Esophagus squamous epithelium (tissue), 5 donors: ENCODE results near the gene TBX4. TPM values are rescaled to one million over a fixed set of nuclear protein-coding genes. Genes with fewer than 3 reads are reported as not detected.

Source experiments
- DNase-seq: peaks from one replicate; lab custom pipeline; 2025; lab: John Stamatoyannopoulos, UW
- H3K27ac ChIP-seq, 4 donors: fragments of 200-600 bp; sonication (generic); one replicate each; pipeline ENCODE4 v1.5.1; 2016 to 2019; ENCODE audit warnings: mild to moderate bottlenecking in 1 of 4
- H3K27me3 ChIP-seq, 4 donors: fragments of 200-600 bp; sonication (generic); 1 replicate in 3 of 4; 2 replicates in 1 of 4; pipeline versions ENCODE4 v1.5.1 to v1.6.0; 2017 to 2021; ENCODE audit warnings: antibody characterized with exemption in 1 of 4
- H3K36me3 ChIP-seq, 3 donors: fragments of 200-600 bp; sonication (generic); one replicate each; pipeline ENCODE4 v1.5.1; 2016 to 2019
- H3K4me1 ChIP-seq, 3 donors: fragments of 200-600 bp; sonication (generic); one replicate each; pipeline ENCODE4 v1.5.1; 2017 to 2019
- H3K4me3 ChIP-seq, 4 donors: fragments of 200-600 bp; sonication (generic); 1 replicate in 3 of 4; 2 replicates in 1 of 4; pipeline ENCODE4 v1.5.1; 2016 to 2019; ENCODE audit warnings: mild to moderate bottlenecking in 2 of 4, moderate library complexity in 1 of 4
- H3K9me3 ChIP-seq, 3 donors: fragments of 200-600 bp; sonication (generic); one replicate each; pipeline ENCODE4 v1.5.1; 2016 to 2019
- CTCF ChIP-seq, 6 experiments: fragments of 450-650 bp in 4 of 6; fragments of 200-600 bp in 2 of 6; sonication (generic) in 2 of 6; IDR thresholded peaks; one replicate each; pipeline ENCODE4 v1.5.1; 2016 to 2019; ENCODE audit warnings: antibody characterized with exemption in 6 of 6, mild to moderate bottlenecking in 4 of 6, moderate library complexity in 4 of 6
- POLR2A ChIP-seq, 4 donors: fragments of 450-650 bp; IDR thresholded peaks; one replicate each; pipeline ENCODE4 v1.6.1; 2017; ENCODE audit warnings: antibody characterized with exemption in 4 of 4, mild to moderate bottlenecking in 4 of 4, moderate library complexity in 3 of 4
- WGBS, 2 donors: methylation state at CpG; one replicate each; pipeline ENCODE4 v1.1.5; 2018; 5-methylcytosine and 5-hydroxymethylcytosine counted together
- intact Hi-C: fragments of 100-400 bp; cut with DNase I; formaldehyde crosslinking; loops from one replicate; pipeline ENCODE4 v1.15.0; 2022
- total RNA-seq, 4 donors: library from RNA; depleted of rRNA; stranded (reverse); fragments of >200 nt; gene quantifications; one replicate each; pipeline ENCODE4 v1.1.0, GENCODE V29; 2016
- donor health status: DM: yes; HTN: yes; CAD: no.

The TBX4 gene
- total RNA-seq, 4 donors from 2014 or later, result not detected

- 39 to 55% methylated on average over 16 of the region's 16 CpGs for WGBS, 2 donors
- no peak overlapping the region for H3K27ac ChIP-seq
Measured at GRCh38 chr17:61488878-61489718, 36.9 kb downstream of the TBX4 start.

GRCh38 chr17:61489719-61490490, 37.7 kb downstream of the TBX4 start:
- no peak for DNase-seq
- Histone ChIP-seq H3K4me3 (no peak overlapping the region), H3K4me1 (peaks cover 0 to 19% (median 3%) of the 10 kb centered on the region in 3 donors), H3K27me3 (peaks cover 0 to 70% (median 0%) of the 10 kb centered on the region in 4 donors), H3K27ac (no peak overlapping the region), H3K36me3 (no peaks in the 10 kb centered on the region), H3K9me3 (no peaks in the 10 kb centered on the region)
- no peak for TF ChIP-seq POLR2A (IDR thresholded peaks at IDR 0.05)
- no peak for TF ChIP-seq CTCF (IDR thresholded peaks at IDR 0.05)
- intact Hi-C loops, result no loop called here
- 80 to 83% methylated on average over 7 to 11 of the region's 12 CpGs for WGBS, 2 donors

More at GRCh38 chr17:61488878-61489718, 36.9 kb downstream of the TBX4 start:
- intact Hi-C loops, result no loop called here
- peaks cover 0 to 66% (median 0%) of the 10 kb centered on the region in 4 donors for H3K27me3 ChIP-seq
- no peaks in the 10 kb centered on the region for H3K9me3 ChIP-seq
- DNase-seq, result no peak
- peaks cover 0 to 19% (median 3%) of the 10 kb centered on the region in 3 donors for H3K4me1 ChIP-seq
- H3K36me3 ChIP-seq, result no peaks in the 10 kb centered on the region
- TF ChIP-seq POLR2A (IDR thresholded peaks at IDR 0.05) (no peak), CTCF (IDR thresholded peaks at IDR 0.05) (no peak)
- H3K4me3 ChIP-seq, result no peak overlapping the region

- Histone ChIP-seq H3K27ac (no peak overlapping the region), H3K36me3 (no peaks in the 10 kb centered on the region), H3K9me3 (no peaks in the 10 kb centered on the region), H3K27me3 (peaks cover 0 to 70% (median 0%) of the 10 kb centered on the region in 4 donors), H3K4me3 (no peak overlapping the region), H3K4me1 (peaks cover 0 to 23% (median 3%) of the 10 kb centered on the region in 3 donors)
- no peak for DNase-seq
- TF ChIP-seq POLR2A (IDR thresholded peaks at IDR 0.05), result no peak
- TF ChIP-seq CTCF (IDR thresholded peaks at IDR 0.05), result no peak
- WGBS, 2 donors, result 33 to 39% methylated on average over 4 to 5 of the region's 5 CpGs
- intact Hi-C loops, result no loop called here
Measured at GRCh38 chr17:61490540-61490975, 38.3 kb downstream of the TBX4 start.

GRCh38 chr17:61491981-61492380, 39.8 kb downstream of the TBX4 start:
- H3K36me3 ChIP-seq, result no peaks in the 10 kb centered on the region
- 81 to 86% methylated on average over 3 of the region's 3 CpGs for WGBS, 2 donors
- H3K9me3 ChIP-seq, result no peaks in the 10 kb centered on the region
- TF ChIP-seq CTCF (IDR thresholded peaks at IDR 0.05), result no peak
- no peak for TF ChIP-seq POLR2A (IDR thresholded peaks at IDR 0.05)
- intact Hi-C loops, result no loop called here
- no peak overlapping the region for H3K27ac ChIP-seq
- H3K4me1 ChIP-seq, result peaks cover 0 to 34% (median 7%) of the 10 kb centered on the region in 3 donors
- no peak overlapping the region for H3K4me3 ChIP-seq
- peaks cover 0 to 70% (median 0%) of the 10 kb centered on the region in 4 donors for H3K27me3 ChIP-seq
- no peak for DNase-seq
